Hematopoietic multipotent progenitor cell treated with erythropoietin and hydrocortisone succinate and interleukin-3 and kit ligand, for 8 days (in vitro differentiated cells): ENCODE data around the gene DIPK1A.
A peak's percentile ranks its signal among the peaks of the same experiment; 100 is the strongest.

Experiments
- DNase-seq: peaks from one replicate; pipeline ENCODE4 v3.0.0-alpha.2; 2015

DIPK1A gene

GRCh38 chr1:92870591-92870990 lies 90.7 kb downstream of the DIPK1A start:
- no peak for DNase-seq

GRCh38 chr1:92864131-92864530 lies 97.1 kb downstream of the DIPK1A start:
- no peak for DNase-seq

GRCh38 chr1:92862605-92863004 lies 98.7 kb downstream of the DIPK1A start:
- no peak for DNase-seq

DNA sequence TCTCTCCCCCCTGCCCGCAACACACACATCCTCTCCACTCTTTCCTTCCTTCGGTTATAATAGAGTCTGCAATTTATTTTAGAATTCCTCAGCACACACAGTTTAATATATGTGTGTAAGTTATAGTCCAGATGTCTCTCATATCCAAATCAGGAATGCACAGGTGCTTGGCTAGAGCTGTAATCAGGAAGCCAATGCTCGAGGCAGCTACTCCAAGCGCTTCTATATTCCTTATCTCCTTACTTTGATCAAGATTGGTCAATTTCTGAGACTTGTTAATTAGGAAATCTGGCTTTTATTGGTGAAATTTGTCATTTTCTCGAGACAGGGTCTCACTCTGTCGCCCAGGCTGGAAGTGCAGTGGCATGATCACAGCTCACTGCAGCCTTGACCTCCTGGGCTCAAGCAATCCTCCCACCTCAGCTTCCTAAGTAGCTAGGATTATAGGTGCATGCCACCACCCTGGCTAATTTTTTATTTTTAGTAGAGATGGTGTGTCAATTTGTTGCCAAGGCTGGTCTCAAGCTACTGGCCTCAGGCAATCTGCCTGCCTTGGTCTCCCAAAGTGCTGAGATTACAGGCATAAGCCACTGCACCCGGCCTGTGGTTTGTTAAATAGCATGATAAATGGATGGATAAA lies 101.7 kb downstream of the DIPK1A start:
- no peak for DNase-seq

DNA sequence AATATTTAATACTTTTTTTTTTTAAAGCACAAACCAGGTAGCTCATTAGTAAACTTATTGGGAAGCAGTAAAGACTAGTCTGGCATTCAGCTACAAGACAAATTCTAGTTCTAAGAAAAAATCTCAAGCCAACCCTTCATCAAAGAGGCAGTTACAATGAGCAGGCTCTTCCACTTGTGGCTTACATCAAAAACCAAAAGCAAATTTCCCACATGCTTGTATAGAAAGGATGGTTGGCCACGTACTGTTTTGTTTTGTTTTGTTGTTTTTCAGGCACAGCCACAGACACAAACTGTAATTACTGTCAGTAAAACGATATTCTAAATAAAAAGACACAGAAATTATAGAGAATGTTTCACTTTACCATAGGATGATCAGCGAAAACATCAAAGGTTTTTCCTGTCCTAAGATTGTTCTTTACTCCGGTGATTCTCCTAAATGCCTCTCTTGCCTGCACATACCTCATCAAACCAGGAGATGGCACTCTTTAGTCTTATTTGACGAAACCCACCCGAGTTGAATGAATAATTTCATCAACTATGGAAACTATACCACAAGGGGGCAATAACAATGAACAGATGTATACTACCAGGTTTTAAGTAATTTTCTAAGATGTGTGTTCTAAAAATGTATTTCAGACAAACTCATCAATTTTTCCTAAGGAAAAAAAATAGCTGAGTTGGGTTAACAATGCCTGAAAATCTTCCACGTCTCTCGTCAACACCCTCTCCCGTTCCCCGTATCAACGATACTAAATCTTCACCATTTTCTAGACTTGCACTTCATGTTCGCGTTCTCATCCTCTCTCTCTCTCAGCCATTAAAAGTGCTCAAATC lies 102.5 kb downstream of the DIPK1A start:
- DNase-seq: peak; percentile 89

GRCh38 chr1:92857817-92858216 lies 103.4 kb downstream of the DIPK1A start:
- DNase-seq: no peak

GRCh38 chr1:92855236-92855635 lies 106.0 kb downstream of the DIPK1A start:
- DNase-seq: no peak

DNA sequence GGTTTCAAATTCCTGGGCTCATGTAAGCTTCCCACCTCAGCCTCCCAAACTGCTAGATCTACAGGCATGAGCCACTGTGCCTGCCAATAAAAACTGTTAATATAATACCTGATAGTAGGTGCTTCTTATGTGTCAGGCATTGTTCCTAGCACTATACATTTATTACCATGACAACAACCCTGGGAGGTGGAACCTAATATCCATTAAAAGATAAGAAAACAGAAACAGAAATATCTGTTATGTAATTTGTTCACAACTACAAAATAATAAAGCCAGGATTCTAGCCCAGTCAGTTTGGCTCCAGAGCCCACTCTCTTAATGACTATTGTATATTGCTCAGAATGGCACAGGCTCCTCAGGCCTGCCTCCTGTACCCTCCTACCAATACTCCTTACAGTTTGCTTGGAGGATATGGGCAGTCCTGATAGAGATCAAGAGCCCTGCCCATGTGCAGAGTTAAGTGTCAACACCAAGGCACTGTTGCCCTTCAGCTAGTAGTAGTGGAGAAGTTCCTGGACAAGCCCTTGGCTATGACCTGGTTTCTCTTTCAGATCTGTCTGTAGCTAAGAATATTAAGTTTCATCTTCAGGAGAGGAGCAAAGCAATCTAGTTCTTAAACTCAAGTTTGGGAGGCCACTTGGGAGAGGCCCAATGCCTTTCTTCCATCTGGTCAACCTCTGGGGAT lies 107.0 kb downstream of the DIPK1A start:
- peak; percentile 47 for DNase-seq

GRCh38 chr1:92853299-92853698 lies 108.0 kb downstream of the DIPK1A start:
- no peak for DNase-seq

GRCh38 chr1:92851729-92852128 lies 109.5 kb downstream of the DIPK1A start:
- DNase-seq: peak; percentile 90

DNA sequence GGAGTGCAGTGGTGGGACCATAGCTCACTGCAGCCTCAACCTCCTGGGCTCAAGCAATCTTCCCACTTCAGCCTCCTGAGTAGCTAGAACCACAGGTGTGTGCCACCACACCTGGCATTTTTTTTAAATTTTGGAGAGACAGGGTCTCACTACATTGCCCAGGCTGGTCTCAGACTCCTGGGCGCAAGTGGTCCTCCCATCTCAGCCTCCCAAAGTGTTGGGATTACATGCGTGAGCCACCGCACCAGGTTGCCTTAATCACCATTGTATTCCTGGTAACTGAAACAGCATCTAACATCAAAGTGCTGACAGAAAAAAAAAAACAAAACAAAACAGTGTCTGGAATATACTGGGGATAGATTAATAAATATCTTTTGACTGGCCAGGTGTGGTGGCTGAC lies 111.2 kb downstream of the DIPK1A start:
- DNase-seq: no peak

- no peak for DNase-seq
Observed at GRCh38 chr1:92848201-92848600, 113.1 kb downstream of the DIPK1A start.

DNA sequence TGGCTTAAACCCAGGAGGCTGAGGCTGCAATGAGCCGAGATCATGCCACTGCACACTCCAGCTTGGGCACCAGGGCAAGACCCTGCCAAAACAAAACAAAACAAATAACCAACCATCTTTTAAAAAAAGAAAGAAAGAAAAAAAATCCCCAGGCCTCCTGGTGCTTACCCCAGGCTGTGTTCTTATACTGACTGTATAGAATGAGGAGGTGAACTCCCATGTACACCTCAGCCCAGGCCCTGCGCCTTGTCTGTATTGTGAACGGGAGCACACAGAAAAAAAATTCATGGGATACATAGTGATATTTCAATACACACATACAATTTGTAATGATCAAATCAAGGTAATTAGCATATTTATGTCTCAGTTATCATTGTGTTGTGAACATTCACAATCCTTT lies 115.4 kb downstream of the DIPK1A start:
- no peak for DNase-seq

- DNase-seq: no peak
Observed at GRCh38 chr1:92844439-92844838, 116.8 kb downstream of the DIPK1A start.

DNA sequence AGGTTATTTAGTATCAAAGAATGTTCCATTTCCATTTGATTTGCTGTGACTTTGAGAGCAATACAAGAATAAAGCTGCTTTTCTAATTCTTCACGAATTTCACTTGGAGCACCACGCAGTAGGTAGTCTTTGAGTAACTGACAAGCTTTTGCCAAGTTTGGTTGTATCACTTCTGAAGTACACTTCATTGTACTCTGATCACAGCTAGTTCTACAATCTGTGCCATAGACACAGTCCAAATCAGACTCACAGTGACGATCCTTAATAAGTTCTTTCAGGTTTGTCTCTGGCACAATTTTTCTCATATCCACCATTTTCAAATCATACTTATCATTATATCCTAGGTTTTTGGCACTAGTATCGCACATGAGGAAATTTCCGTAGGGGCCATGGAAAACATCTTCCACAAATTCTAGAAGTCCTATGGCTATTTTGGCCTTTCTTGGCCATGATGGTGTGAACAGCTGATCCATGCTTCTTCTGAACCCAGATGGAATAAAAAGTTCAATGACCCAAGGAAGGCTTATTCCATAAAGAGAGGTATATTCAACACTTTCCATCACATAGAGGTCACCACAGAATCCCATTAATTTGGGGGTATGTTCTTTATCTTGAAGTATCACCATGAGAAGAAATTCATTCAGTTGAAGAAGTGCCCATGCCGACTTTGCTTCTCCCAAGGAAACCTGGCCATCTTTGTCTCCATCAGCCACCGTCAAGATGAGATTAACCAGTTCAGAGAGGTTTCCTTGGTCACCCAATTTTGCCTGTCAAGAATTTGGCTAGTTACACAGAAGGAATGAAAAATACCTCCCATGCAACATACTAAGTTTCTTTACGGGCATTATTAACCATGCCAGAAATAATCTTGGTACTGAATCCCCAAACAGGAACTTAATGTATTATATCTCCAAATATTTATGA lies 117.6 kb downstream of the DIPK1A start:
- no peak for DNase-seq

- no peak for DNase-seq
Observed at GRCh38 chr1:92843046-92843423, 118.2 kb downstream of the DIPK1A start.

DNA sequence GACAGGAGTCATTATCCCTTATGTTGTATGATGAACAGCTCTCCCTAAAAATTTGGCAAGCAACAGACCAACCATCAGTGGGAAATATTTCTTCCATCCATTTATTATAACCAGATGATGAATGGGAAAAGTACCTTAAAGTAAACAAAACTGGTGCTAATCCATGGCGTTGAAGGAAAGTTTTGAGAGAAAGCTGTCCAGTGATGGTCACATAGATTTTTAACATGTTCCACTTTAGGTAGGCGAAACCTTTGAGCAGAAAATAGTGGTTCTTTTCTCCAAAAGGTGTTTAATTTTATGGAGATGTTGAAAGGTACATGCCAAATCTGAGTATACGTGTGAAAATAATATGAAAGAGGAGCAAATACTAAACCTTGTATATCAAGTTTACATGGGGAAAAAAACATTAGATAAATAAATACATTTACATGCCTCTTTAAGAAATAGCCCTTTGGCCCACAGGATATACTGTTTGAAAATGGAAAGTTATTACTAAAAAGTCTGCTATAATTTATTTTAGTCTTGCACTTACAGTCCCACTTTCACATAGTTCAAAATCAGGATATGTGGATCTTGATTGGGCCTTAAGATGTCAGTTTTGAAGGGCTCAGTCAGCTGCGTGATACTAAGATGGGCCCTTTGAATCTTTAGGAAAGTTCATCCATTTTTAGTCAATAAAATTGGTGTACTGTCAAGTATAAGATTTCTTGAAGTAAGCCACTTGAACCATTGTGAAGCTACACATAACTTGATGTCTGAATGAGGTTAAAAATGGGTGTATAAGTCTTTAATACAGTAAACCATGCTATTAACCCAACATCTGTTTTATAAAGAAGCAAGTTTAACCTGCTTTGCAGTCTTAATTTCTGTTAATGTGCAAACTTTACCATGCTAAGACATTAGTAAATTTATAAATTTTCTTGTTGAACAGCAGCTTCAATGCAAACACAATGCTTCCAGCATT lies 118.9 kb downstream of the DIPK1A start:
- no peak for DNase-seq

GRCh38 chr1:92840600-92840999 lies 120.7 kb downstream of the DIPK1A start:
- no peak for DNase-seq

- DNase-seq: no peak
Observed at GRCh38 chr1:92839442-92839841, 121.8 kb downstream of the DIPK1A start.

- DNase-seq: no peak
Observed at GRCh38 chr1:92838519-92838918, 122.7 kb downstream of the DIPK1A start.

- no peak for DNase-seq
Observed at GRCh38 chr1:92837062-92837461, 124.2 kb downstream of the DIPK1A start.

DNA sequence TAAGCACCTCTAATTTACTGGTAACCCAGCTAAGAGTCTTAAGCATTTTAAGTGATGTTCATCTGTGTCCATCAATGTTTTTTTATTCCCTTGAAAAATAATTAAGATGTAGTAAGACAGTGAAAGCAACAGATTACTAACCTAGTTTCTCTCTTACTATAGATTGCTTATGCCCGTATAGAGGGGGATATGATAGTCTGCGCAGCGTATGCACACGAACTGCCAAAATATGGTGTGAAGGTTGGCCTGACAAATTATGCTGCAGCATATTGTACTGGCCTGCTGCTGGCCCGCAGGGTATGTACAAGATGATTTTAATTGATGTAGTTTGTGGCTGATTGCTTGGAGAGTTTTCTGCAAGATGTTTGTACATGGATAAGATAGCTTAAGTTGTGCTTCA lies 126.6 kb downstream of the DIPK1A start:
- no peak for DNase-seq
